ENCODE results near the gene SLC35D1. TPM values are rescaled to one million over a fixed set of nuclear protein-coding genes. Genes with fewer than 3 reads are reported as not detected.
A peak's percentile ranks its signal among the peaks of the same experiment; 100 is the strongest.

The SLC35D1 gene
- total RNA-seq, 2 experiments from 2014 or later, result 8.3 to 8.4 TPM

DNA sequence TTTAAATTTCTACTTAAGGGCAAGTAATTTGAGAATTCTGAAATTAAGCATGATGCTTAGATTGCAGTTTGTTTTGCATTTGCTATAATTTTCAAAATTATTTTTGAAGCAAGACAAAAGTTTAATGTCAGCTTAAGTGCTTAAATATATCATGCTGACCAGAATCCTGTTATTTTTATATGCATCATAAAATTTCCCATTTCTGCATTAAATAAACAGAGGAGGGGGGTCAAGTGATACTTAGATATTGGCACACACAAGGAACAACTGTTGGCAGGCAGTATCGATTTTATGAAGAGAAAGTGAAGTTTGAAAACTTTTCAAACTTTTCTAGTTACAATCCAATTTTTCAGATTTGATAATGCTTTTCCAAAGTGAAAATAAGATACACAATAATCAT is 68.1 kb downstream of the SLC35D1 start:
- Mint-ChIP-seq H3K4me1 (ENCODE audit: low read depth) (peaks cover 45% of the 10 kb centered on the region), H3K9me3 (no peaks in the 10 kb centered on the region), H3K27me3 (no peaks in the 10 kb centered on the region), H3K36me3 (ENCODE audit: low read depth) (peaks cover 49% of the 10 kb centered on the region), H3K4me3 (no peak overlapping the region), H3K27ac (no peak overlapping the region)
- intact Hi-C loops (cut with micrococcal nuclease), result no loop called here
- CTCF ChIA-PET, result interaction anchor here (0.9 to 2.7 kb wide), 3 partner anchors 10 to 163 kb away, joined by 3 to 11 read pairs (median 7); no protein-coding TSS in a partner anchor
- TF ChIP-seq, protein P1, sequence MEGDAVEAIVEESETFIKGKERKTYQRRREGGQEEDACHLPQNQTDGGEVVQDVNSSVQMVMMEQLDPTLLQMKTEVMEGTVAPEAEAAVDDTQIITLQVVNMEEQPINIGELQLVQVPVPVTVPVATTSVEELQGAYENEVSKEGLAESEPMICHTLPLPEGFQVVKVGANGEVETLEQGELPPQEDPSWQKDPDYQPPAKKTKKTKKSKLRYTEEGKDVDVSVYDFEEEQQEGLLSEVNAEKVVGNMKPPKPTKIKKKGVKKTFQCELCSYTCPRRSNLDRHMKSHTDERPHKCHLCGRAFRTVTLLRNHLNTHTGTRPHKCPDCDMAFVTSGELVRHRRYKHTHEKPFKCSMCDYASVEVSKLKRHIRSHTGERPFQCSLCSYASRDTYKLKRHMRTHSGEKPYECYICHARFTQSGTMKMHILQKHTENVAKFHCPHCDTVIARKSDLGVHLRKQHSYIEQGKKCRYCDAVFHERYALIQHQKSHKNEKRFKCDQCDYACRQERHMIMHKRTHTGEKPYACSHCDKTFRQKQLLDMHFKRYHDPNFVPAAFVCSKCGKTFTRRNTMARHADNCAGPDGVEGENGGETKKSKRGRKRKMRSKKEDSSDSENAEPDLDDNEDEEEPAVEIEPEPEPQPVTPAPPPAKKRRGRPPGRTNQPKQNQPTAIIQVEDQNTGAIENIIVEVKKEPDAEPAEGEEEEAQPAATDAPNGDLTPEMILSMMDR (IDR thresholded peaks at IDR 0.05), result no peak
- DNase-seq, result no peak
- POLR2A ChIA-PET, result no interaction called here
- no peak for ATAC-seq

DNA sequence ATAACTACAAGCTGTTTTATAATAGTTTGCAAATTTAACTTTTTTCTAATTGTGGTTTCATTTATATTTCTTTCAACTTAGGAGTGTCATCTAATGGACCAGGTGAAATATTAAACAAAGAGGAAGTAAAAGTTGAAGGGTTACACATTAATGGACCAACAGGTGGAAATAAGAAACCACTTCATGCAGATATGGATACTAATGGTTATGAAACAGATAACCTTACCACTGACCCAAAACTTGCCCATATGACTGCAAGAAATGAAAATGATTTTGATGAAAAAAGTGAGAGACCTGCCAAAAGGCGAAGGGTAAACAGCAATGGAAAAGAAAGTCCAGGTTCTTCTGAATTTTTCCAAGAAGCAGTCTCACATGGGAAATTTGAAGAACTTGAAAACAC is 69.5 kb downstream of the SLC35D1 start:
- CTCF ChIA-PET, result interaction anchor here (1.6 kb wide), 1 partner anchor 11 kb away, joined by 6 read pairs; no protein-coding TSS in a partner anchor
- intact Hi-C loops (cut with micrococcal nuclease), result no loop called here

DNA sequence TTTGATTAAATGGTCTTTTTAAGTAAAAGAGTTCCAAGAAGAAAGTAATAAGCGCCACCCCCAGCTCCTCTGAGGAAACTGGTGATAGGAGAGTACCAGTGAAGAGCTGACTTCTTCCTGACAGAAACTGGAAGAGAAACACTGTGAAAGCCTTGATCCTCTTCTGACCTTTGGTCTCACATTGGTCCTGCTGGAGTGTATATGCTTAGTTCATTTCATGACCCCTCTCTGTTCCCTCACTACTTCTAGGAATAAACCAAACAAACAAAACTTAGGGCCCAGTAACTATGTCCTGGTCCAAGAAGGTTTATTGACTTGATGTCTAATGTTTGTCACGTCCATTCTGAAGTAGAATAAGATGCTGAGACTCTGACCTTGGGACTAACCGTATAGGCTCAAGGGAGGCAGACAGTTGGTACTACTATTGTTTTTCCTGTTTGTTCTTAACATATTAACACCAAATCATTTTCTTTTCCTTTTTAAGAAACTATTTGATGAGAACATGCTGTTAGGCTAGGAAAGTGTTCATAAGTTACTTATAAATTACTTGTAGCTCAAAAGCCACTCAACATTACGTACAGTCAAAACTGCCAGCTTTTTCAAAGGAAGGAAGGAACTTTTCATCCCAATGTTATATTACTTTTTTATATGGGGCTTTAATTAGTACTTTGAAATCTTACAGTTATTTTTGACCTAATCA is 71.2 kb downstream of the SLC35D1 start:
- Mint-ChIP-seq H3K4me3 (no peak overlapping the region), H3K9me3 (no peaks in the 10 kb centered on the region), H3K27me3 (no peaks in the 10 kb centered on the region), H3K27ac (peak overlapping the region; percentile 79), H3K36me3 (ENCODE audit: low read depth) (peaks cover 46% of the 10 kb centered on the region), H3K4me1 (ENCODE audit: low read depth) (peaks cover 42% of the 10 kb centered on the region)
- no peak for ATAC-seq
- TF ChIP-seq, protein P1 (IDR thresholded peaks at IDR 0.05), result no peak
- CTCF ChIA-PET, result interaction anchor here (1.0 kb wide), 1 partner anchor 13 kb away, joined by 3 read pairs; no protein-coding TSS in a partner anchor
- DNase-seq, result no peak
- intact Hi-C loops (cut with micrococcal nuclease), result no loop called here
- POLR2A ChIA-PET, result no interaction called here

More for the DNA sequence above, 69.5 kb downstream of the SLC35D1 start:
- POLR2A ChIA-PET, result interaction anchor here (0.6 kb wide), 1 partner anchor 69 kb away, joined by 3 read pairs; the partner anchor contains the start of gene SLC35D1
- TF ChIP-seq, protein P1 (IDR thresholded peaks at IDR 0.05), result no peak
- no peak overlapping the region for H3K4me3 Mint-ChIP-seq
- H3K4me1 Mint-ChIP-seq (ENCODE audit: low read depth), result peaks cover 48% of the 10 kb centered on the region
- DNase-seq (no peak), ATAC-seq (no peak)
- H3K9me3 Mint-ChIP-seq, result no peaks in the 10 kb centered on the region
- peak overlapping the region; percentile 67 for H3K27ac Mint-ChIP-seq
- peaks cover 45% of the 10 kb centered on the region for H3K36me3 Mint-ChIP-seq (ENCODE audit: low read depth)
- H3K27me3 Mint-ChIP-seq, result no peaks in the 10 kb centered on the region

DNA sequence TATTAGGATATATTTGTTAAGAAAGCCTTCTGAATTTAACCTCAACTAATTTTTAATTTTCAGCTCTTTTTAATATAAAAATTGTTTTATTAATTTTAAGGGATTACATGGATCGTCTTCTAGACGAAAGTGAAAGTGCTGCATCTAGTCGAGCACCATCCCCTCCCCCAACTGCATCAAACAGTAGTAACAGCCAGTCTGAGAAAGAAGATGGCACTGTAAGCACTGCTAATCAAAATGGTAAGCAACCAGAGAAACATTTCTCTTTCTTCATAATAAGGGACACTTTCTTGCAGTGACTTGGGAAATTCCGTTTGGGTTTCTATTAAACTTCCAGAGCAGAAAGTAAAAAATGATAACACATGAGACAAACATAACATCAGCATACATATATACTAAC is 72.3 kb downstream of the SLC35D1 start:
- peak; percentile 86 for ATAC-seq

More for the DNA sequence above, 72.3 kb downstream of the SLC35D1 start:
- H3K27ac Mint-ChIP-seq, result peak overlapping the region; percentile 79
- POLR2A ChIA-PET, result interaction anchor here (0.7 to 1.1 kb wide), 3 partner anchors 20 to 72 kb away, joined by 3 to 4 read pairs (median 3); no protein-coding TSS in a partner anchor
- peak overlapping the region; percentile 22 for H3K4me3 Mint-ChIP-seq
- CTCF ChIA-PET, result interaction anchor here (0.7 to 2.3 kb wide), 13 partner anchors 8 to 168 kb away, joined by 3 to 8 read pairs (median 3); partner anchors contain the start of gene SLC35D1
- H3K9me3 Mint-ChIP-seq, result no peaks in the 10 kb centered on the region
- intact Hi-C loops (cut with micrococcal nuclease), result no loop called here
- no peaks in the 10 kb centered on the region for H3K27me3 Mint-ChIP-seq
- peaks cover 40% of the 10 kb centered on the region for H3K4me1 Mint-ChIP-seq (ENCODE audit: low read depth)
- peaks cover 45% of the 10 kb centered on the region for H3K36me3 Mint-ChIP-seq (ENCODE audit: low read depth)
- DNase-seq, result peak; percentile 65
- TF ChIP-seq, protein P1 (IDR thresholded peaks at IDR 0.05), result no peak
